Eye (tissue), 1 donor: ENCODE results near the gene TECR.
"Not testable (repeated sequence)": the region's sequence is repeated elsewhere in the genome, so short reads cannot be mapped to it uniquely, and the experiment has no call there.

Experiments used
- DNase-seq: peaks from one replicate; pipeline ENCODE4 v3.0.0-alpha.2; 2015

TECR gene, protein sequence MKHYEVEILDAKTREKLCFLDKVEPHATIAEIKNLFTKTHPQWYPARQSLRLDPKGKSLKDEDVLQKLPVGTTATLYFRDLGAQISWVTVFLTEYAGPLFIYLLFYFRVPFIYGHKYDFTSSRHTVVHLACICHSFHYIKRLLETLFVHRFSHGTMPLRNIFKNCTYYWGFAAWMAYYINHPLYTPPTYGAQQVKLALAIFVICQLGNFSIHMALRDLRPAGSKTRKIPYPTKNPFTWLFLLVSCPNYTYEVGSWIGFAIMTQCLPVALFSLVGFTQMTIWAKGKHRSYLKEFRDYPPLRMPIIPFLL

DNA sequence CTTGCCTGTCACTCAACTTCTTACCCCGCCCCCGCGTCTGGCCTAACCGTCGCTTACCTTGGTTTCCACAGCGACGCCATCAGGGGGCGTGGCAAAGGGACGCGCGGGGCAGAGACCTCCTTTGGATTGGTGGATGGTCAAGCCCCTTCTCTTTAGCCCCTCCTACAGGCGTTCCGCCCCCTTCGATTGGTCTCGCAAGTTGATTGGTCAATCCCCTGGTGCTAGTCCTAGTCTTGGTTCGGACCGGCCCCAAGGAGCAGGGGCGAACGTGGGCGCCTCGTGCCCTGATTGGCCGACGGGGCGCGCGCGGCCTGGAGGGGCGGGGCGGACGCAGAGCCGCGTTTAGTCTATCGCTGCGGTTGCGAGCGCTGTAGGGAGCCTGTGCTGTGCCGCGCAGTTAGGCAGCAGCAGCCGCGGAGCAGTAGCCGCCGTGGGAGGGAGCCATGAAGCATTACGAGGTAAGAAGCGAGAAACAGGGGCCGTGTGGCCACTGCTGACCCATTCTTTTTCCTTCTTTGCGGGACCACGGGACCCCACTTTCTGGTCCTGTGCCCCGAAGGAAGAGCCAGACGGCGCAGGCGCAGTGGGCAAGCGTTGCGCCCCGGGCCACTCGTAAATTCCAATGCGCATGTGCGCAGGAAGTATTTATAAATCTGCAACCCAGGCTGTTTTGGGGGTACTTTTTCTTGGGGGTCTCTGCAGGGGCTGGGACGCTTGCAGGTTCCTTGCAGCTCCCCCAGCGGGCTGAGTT, at the start of gene TECR:
Gene TECR, plus strand, starts transcription at position 341 of the 751 bp plus-strand sequence. Its CDS starts 103 bp downstream, at position 444.
- peak; percentile 100 for DNase-seq

DNA sequence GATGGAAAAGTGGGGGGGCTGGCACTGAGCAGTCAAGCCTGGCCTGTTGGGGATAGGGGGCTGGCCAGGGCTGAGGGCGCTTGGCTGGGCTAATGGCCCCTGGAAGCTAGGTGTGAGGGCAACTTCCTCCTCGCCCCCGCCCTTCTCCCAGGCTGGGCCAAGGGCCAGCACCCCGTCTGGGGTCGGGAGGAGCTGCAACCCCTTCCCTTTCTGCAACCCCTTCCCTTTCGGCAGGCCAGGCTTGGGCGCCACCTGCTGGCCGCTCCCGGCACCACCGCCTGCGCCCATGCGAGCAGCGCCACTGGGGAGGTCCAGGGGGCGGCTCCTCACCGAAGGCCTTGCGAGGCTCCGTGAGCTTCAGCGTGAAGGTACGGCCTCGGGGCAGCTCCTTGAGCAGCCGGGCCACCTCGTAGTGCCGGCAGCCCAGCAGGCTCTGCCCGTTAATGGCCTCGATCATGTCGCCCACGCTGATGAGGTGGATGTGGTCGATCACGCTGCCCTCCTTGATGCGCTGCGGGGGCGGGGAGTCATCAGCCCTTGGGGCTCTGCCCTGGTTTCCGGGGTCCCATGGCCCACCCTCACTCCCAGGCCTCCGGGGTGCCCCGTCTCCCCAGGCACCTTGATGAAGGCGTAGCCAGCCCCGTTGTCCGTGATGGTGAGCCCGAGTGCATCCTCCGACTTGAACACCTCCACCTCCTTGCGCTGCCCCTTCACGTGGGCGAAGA, 49.3 kb upstream of the TECR start:
- peak; percentile 76 for DNase-seq

DNA sequence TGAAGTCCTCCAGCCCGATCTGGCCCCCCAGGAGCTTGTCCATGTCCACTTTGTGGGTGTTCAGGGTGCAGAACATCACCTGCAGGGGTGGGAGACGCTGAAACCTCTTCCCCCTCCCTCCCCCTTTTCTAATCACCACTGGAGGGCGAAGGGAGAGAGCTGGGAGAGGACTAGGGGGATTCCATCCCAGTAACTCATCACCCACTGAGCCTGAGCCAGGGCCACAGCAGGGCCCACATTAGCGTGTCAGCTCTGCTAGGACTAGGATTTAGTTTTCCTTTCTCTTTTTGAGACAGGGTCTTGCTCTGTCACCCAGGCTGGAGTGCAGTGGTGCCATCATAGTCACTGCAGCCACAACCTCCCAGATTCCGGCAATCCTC, 48.7 kb upstream of the TECR start:
- DNase-seq, result no peak

DNA sequence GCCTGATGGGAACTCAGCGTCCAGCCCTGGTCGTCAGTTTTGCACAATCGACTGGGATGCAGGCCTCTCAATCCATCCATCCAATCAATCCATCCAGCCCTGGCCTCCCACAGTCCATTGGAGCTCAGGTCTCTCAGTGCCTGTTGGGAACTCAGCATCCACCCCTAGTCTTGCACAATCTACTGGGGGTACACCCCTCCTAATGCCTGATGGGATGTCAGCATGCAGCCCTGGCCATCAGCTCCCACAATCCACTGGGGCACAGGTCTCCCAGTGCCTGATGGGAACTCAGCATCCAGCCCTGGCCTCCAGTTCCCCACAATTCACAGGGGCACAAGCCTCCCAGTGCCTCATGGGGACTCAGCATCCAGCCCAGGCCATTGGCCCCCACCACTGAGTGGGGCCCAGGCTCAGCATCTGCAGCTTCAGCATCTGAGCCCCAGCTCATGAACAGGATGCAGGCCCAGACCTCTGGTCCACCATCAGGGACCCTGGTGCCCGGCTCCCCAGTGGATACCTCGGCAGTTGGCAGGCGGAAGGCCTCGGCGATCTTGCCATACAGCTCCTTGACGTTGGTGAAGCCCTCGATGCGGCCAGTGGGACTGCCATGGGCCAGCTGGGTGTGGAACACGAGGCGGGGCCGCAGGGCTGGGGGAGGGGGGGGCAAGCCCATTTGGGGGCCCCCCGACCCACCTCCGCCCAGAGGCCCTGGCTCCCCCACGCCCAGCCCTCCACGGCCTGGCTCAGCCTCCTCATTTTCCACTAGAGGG, 47.0 kb upstream of the TECR start:
- no peak for DNase-seq

DNA sequence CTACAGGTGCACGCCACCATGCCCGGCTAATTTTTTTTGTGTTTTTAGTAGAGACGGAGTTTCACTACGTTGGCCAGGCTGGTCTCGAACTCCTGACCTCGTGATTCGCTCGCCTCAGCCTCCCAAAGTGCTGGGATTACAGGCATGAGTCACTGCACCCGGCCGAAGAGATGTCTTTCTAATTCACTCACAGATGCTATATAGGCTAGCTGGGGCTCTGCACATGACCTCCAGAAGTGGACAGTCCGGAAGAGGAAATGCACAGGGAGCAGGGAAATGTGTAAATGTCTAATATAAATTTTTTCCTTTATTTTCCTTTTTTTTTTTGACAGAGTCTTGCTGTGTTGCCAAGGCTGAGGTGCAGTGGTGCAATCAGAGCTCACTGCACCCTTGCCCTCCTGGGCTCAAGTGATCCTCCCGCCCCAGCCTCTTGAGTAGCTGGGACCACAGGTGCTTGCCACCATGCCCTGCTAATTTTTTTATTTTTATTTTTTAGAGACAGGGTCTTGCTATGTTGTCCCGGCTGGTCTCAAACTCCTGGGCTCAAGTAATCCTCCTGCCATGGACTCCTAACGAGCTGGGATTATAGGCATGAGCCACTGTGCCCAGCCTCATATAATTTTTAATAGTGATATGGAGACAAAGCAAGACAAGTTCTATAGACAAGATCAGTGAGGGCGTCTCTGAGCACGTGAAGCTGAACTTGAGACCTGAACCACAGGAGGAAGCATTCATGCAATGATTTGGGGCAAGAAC, 41.8 kb upstream of the TECR start:
- DNase-seq, result no peak

DNA sequence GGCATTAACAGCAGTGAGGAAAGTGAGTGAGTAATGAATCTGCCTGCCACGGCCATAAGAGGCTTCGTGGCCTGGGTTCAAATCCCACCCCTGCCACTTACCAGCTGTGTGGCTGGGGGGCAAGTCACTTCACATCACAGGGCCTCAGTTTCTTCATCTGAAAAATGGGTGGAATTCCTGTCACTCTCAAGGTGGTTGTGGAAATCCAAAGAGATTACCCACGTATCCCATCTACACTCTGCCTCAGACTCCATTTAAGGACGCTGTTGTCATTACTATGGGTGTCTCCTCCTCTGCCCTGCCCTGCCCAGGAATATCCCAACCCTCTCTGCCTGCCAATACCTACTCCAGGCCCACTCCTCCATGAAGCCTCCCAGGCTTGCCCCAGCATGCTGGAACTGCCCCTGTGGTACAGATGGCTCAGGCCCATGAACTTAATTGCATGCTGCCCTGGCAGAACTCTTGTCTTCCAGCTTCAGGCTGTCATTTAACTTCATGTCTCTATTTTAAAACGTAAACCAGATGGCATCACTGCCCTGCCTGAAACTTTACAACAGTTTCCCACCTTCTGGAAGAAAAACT, 36.5 kb upstream of the TECR start:
- no peak for DNase-seq

DNA sequence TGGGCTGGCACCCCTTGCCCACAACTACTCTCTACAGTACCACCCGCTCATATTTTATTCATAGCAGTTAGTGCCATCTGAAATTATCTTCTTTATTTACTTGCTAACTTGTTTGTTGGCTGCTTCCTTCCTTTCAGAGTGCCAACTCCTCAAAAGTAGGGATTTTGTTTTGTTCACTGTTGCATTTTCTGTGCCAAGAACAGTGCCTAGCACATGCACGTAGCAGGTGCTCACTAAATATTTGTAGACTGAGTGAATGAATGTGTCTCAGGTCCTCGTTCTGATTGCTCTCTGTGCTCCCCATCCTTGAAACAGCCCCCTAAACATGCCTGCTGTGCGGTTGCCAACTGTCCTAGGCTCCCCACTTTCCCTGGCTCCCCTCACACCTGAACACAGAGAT, 35.0 kb upstream of the TECR start:
- no peak for DNase-seq

DNA sequence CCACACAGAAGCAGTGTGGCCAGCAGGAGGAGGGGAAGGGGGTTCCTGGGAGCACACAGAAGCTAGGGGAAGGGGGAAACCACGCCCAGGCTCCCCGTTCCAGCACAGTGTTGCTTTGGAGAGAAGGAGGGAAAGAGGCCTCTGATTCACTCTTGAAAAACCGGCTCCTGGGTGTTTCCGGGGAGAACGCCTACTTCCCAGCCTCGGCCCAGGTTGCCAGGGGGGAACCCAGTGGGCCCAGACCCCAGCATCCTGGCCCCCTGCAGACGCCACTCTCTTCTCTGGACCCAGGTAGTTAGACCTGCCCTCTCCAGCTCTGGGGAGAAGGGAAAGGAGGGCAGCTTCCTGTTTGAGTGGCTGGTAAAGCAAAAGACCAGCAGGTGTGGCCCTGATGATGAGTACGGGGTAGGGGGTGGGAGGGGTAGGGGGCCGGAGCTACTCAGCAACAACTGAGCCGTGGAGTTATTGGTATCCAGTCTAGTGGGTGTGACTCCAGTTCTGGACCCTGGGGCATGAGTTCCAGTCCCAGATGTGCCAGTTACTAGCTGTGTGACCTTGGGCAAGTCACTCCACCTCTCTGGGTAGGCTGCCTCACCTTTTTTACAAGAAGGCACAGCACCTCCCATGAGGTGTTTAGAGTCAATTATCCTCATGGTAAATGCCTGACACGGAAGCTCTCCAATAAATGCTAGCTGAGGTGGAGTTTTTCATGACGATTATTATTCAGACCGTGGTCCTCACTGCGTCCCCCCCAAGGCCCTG, 34.3 kb upstream of the TECR start:
- DNase-seq, result no peak

DNA sequence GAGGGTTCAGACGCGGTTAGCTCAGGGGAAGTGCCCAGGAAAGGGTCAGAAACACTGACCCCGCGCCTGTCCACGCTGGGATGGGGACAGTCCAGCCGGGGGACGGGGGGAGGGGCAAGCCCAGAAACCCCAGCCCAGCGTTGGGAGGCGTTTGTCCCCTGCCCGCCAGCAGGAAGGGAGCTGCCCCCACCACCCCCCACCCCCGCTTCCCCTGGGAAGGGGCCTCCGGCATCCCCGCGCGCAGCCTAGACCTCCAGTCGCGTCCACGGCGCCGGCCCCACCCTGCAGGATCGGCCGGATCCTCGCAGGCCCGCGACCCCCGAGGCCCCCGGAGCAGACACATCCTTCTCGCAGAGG, 33.7 kb upstream of the TECR start:
- DNase-seq, result no peak

DNA sequence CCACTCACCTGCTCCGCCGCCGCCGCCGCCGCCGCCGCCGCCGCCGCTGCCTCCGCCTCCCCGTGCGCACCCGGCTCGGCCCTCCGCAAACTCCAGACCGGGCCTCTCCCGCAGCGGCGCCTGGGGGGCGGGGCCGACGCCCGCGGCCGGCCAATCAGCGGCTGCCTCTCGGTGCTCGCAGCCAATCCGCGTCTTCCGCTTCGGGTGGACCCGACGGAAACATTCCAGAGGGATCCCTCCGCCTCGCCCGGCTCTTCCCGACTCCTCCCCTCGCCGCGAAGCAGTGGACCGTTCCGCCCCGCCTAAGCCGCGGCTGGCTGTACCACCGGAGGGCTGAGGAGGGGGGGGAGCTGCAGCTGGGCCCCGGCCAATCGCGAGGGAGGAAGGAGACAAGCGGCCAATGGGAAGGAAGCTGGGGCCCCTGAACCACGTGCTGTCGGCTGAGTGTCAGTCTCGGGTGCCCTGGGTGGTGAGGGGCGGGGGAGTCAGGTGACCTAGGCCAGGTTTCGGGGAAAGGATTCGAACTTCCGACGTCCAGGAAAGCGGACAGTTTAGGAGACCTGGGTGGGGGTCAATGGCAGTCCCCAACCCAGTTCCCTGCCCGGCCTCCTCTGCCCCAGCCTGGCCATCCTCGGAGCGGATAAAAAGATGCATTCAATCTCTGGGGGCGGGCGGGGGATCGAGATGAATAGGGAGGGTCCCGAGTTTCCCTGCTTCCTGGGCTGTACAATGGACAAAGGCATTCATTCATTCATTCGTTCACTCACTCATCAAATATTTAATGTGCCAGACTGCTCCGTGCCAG, 33.2 kb upstream of the TECR start, which contains the start of gene GIPC1:
Gene GIPC1, minus strand, starts transcription at position 99 of the 805 bp plus-strand sequence. CDS start 13,151 bp downstream, outside the sequence.
- DNase-seq, result peak; percentile 99

DNA sequence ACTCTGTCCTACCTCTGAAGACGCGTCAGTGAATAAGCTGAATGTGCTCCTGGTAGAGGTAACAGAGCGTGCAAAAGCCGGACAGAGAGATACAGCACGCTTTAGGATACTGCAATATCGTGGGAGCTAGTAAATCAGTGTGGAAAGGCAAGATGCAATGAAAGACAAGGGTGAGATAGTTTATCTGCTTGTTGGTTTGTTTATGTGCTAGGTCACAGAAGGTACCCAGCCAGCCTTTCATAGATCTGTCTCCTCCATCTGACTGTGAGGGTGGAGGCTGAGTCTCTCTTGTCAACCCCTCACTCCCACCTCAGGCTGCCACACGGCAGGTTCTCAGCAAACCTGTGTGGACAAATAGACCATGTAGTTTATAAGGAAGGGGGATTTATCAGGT, 32.6 kb upstream of the TECR start:
- peak; percentile 61 for DNase-seq

DNA sequence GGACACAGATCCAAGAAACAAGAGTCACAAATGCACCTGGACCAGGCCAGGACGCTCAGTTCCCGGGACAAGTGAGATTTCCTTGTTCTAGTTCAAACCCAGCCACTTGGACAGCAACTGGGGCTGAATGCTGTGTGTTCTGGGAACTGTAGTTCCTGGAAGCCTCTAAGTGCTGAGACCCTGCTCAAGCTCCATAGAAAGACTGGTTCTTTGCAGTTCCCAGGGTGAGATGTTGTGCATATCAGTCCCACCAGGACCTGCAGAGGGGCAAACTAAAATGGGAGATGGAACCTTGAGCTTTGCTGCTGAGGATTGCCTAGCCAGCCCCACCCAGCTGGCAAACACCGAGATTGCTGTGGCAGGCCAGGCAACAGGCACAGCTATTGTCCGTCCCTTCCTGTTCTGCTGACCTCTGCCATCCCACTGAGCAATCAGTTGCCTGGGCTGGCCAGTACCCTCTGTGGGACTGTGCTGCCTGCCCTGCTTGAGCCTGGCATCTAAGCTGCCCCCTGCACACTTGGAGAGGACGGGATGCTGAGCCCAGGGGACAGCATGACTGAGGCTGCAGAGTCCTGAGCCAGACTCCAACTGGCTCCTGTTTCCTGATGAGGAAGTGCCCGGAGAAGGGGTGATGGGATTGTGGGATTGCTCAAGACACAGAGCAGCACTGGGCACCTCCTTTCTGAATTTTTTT, 32.0 kb upstream of the TECR start:
- DNase-seq, result no peak

DNA sequence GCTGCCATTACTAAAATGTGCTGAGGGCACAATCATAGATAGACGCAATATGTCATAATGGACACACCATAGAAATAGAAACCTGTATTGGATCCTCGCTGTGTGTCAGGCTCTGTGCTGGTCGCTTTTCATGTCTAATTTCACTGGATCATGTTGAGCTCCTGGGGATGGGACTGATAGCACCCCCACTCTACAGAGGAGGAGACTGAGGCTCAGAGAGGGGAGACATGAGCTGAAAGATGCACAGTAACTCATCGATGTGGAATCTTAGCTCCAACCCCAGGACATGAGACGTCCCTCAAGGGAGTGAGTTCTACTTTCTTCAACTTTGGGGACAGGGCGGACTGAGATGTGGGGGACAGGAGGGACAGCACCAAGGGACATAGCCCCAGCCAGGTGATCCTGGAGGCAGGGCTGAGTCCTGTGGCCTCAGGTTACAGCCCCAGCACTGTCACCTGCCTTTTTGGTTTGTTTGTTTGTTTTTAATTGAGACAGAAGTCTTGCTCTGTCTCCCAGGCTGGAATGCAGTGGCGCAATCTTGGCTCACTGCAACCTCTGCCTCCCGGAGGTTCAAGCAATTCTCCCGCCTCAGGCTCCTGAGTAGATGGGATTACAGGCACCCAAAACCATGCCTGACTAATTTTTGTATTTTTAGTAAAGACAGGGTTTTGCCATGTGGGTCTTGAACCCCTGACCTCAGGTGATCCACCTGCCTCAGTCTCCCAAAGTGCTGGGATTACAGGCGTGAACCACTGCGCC, 26.9 kb upstream of the TECR start:
- DNase-seq, result no peak

DNA sequence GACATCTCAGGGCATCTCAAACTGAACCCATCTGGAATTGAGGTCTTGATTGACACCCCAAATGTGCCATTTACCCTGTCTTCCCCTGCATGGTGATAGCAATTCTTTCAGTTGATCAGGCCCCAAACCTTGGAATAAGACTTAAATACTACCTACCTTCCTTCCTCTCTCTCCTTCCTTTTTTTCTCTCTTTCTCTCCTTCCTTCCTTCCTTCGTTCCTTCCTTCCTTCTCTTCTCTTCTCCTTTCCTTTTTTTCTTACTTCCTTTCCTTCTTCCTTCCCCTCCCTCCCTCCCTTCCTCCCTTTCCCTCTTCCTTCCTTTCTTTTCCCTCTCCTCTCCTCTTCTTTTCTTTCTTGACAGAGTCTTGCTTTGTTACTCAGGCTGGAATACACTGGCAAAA, 26.1 kb upstream of the TECR start:
- no peak for DNase-seq

DNA sequence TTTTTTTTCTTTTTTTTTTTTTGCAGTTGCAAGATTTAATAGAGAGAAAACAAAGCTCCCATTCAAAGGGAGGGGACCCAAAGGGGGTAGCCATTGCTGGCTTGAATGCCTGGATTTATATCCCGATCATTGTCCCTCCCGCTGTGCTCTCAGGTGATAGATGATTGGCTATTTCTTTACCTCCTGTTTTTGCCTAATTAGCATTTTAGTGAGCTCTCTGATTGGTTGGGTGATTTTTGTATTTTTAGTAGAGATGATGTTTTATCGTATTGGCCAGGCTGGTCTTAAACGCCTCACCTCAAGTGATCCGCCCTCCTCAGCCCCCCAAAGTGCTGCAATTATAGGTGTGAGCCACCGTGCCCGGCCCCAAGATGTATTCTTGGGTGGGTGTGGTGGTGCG, 24.8 kb upstream of the TECR start:
- not testable (repeated sequence) for DNase-seq

DNA sequence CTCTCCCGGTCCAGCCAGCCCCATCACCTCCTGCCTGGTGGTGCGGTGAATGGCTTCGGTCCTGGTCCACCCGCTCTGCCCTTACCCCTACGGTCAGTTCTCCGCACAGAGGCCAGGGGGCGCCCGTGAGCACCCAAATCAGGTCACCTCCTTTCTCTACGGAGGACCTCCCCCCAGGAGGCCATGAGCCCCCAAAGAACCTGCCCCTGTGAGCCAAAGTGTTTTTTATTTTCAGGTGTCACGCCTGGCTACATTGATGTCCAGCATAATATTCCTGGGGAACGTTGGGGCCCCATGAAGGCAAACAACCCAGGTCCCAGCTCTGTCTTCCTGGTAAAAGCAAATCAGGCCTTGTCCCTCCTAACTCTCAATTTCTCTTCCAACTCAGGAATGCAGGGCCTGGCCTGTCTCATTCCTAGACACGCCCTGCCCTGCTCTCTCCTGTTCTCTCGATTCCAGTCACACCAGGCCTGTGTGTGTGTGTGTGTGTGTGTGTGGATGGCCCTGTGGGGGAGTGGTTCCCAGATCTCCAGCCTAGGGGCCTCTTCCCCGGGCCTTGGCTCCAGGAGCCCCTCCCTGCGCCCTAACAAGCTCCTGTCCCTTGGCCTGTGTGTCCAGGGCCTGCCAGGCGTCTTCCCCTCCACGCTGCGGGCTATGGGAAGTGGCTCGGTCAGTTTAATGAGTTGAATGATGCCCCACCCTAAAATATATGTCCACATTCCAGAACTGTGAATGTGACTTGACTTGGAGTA, 23.7 kb upstream of the TECR start:
- DNase-seq, result peak; percentile 71

DNA sequence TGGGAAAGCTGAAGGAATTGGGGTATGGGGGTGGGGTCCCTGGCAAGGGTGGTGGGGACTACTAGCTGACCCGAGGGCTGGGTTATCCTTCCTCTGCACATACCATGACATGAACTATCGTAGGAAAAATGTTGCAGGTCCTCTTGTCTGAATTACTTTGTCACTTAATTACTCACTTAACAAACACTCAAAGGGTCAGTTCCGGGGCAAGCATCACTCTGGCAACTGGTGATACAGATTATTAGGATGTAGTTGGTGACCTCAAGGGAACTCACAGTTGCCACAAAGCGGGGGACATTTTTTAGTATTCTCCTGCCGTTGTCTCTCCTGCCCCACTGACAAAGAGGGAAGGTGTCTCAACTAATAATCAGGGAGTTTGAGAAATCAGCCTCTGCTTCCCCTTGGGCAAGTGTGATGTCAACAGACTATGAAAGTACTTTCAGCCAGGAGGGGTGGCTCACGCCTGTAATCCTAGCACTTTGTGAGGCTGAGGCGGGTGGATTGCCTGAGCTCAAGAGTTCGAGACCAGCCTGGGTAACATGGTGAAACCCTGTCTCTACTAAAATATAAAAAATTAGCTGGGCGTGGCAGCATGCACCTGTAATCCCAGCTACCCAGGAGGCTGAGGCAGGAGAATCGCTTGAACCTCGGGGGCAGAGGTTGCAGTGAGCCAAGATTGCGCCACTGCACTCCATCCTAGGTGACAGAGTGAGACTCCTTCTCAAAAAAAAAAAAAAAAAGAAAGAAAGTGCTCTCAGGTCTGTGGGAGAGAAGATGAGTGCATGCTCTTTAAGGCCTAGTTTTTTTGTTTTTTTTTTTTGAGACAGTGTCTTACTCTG, 21.5 kb upstream of the TECR start:
- peak; percentile 35 for DNase-seq
